Activated CD8-positive, alpha-beta memory T cell treated with anti-CD3 and anti-CD28 coated beads, Interleukin-2, amount 50 U/mL, for 4 hours (primary cell): Measurements from ENCODE around the gene VWF.

Experiments used
- DNase-seq: peaks from one replicate; pipeline ENCODE4 v3.0.0-alpha.2; 2020

The VWF gene

GRCh38 chr12:6099316-6099715 lies 25.2 kb downstream of the VWF start:
- no peak for DNase-seq

DNA sequence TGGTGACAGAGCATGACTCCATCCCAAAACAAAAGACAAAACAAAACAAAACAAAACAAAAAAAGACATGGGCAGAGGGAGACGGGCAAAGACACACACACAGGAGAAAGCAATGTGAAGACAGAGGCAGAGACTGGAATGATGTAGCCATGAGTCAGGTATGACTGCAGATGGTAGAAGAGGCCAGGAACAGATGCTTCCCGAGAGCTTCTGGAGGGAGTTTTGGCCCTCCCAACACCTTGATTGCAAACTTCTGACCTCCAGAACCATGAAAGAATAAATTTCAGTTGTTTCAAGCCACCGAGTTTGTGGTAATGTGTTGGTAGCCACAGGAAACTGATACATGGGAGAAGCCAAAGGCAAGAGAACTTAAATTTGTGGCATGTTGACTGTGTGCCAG lies 27.1 kb downstream of the VWF start:
- no peak for DNase-seq

DNA sequence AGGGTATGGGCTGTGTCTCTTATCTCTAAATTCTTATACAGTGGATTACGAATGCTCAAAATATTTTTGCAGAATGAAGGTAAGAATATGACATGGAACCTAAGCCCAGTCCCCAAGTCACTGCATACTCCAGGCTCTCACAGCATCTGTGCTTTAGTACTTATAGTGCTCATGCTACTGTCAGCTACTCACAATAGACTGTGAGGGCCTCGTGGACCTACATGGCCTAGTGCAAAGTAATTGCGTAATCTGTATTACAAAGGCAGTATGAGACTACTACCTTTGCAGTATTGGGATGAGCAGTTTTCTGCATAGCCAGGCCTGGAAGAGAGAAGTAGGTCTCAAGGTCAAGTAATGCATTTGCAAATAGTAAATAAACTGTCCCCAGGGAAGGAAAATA lies 27.9 kb downstream of the VWF start:
- no peak for DNase-seq

DNA sequence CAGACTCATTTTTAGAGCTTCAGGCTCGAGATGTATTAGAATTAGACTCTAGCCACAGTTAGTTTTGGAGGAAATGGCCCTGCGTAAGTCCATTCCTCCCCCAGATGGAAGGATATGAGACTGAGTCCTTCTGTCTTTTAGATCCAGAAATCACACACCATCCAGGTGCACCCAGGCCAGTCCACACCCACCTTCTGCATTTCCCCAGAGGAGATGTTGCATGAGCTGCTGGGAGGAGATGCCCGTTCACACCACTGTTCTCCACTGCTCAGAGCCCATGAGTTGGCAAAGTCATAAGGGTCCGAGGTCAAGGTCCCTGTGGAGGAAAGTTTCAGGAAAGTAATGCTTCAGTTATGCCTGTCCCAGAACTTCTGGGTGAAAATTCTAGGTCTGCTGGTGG lies 29.2 kb downstream of the VWF start:
- no peak for DNase-seq

GRCh38 chr12:6093764-6094163 lies 30.7 kb downstream of the VWF start:
- DNase-seq, result no peak

DNA sequence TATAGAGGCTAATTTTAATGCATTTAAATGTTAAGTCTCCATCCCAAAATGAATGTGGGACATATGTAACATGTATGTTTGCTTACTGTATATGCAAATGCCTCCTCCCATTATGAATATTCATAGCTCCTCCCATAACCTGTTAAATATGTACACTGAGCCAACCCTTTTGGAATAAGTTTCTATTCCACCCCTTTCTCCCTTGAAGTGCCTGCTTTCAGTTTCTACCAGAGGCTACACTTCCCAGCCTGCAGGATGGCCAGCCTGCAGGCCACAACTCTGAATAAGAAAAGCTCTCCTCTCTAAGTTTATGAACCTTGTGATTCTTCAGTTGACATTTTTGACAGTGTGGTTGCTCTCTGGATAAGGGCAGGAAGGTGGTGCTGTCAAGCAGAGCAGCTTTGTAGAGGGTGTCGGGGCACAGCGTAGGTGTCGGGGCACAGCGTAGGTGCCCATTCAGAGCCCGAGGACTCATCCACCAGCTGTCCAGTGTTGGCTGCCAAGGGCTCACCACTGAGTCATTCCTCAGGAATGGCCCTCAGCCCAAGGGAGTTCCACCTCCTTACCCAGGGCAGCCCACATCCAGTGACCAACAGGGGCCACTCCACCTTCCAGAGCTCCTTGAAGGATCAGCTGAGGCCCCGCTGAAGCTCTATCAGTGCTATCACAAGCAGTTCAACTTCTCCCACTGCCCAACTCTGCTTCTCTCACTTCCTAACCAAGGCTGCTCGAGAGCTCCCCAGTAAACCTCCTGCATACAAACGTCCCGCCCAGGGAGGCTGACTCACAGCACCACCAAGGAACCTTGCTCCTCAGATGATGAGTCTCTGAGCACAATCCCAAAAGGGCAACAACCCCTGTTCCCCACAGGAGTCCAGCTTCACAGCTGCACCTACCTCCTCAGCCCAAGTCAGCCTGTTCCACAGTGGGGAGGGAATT lies 31.4 kb downstream of the VWF start:
- DNase-seq, result no peak

- DNase-seq, result no peak
These were observed 32.5 kb downstream of the VWF start for GRCh38 chr12:6091786-6092566.

DNA sequence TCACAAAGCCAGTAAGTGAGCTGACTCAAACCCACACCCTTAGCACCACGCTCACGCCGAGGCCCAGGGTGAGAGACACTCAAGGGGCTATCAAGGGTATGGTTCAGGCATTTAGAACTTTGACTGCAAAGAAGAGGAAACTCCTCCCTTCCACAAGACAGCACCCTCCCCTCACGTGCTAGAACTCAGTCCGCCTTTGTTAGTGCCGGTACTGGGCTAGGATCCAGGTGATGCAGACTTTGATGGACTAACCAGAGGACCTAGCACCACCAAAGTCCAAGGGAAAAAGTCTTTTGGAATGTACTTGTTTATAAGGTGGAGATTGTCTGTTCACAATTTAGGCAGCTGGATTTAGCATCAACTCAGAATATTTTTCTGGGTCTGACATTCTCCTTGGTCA lies 33.7 kb downstream of the VWF start:
- no peak for DNase-seq

DNA sequence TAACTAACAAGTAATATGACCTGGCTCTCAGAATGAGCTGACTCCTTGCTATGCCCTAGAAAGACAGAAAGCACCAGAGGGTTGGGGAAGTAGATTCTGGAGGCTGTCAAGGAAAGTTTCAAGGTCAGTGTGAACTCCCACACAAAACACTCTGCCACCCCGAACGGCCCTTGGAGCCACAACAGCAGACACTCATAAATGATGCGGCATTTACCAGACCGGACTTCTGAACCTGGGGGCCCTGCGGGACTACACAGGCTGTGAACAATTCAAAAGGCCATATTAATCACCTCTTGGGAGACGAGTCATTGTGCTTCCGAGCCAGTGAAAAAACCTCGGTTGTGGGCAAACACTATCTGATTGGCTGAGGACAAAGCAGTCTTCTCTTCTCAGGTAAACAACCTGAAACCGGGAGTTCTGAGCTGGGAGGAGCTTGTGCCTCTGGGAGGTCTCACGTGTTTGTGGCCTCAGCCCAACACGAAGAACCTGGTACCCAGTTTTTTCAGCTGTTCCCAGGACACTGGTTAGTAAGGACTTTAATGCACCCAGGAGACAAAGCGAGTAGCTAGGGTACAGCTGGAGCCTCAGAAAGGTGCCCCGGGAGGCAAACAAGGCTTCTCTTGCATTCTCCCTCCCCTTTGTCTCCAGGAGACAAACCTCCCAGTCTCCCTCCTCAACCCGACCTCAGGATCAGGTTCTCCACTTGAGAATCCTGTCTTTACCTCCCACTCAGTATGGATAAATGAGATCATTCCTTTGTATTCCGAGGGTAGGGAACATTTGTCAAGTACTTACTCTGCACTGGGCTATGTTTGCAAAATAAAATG lies 35.3 kb downstream of the VWF start:
- DNase-seq, result no peak

DNA sequence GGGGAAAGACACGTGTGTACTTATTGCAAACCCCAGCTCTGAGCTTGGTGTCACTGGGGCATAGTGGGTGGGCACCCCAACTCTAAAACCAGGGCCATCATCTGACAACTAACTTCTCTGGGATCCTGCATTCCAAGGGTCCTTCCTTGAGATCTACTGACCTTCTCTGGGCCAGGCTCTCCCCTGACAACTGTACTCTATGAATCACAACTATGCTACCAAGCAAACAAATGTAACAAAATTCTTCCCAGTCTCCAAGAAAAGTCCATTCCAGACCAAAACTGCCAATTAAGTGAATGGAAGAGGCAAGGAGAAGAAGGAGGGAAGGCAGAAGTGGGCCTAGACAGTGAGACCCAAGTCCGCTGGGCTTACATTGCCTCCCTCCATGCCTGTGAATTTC lies 38.2 kb downstream of the VWF start:
- no peak for DNase-seq

GRCh38 chr12:6085841-6086240 lies 38.6 kb downstream of the VWF start:
- DNase-seq, result no peak

GRCh38 chr12:6084969-6085450 lies 39.5 kb downstream of the VWF start:
- DNase-seq, result no peak

- DNase-seq, result no peak
These were observed 40.1 kb downstream of the VWF start for GRCh38 chr12:6084261-6084968.

- DNase-seq, result no peak
These were observed 40.9 kb downstream of the VWF start for GRCh38 chr12:6083601-6084000.

- no peak for DNase-seq
These were observed 41.9 kb downstream of the VWF start for GRCh38 chr12:6082613-6083012.

- DNase-seq, result no peak
These were observed 44.1 kb downstream of the VWF start for GRCh38 chr12:6080149-6081045.

DNA sequence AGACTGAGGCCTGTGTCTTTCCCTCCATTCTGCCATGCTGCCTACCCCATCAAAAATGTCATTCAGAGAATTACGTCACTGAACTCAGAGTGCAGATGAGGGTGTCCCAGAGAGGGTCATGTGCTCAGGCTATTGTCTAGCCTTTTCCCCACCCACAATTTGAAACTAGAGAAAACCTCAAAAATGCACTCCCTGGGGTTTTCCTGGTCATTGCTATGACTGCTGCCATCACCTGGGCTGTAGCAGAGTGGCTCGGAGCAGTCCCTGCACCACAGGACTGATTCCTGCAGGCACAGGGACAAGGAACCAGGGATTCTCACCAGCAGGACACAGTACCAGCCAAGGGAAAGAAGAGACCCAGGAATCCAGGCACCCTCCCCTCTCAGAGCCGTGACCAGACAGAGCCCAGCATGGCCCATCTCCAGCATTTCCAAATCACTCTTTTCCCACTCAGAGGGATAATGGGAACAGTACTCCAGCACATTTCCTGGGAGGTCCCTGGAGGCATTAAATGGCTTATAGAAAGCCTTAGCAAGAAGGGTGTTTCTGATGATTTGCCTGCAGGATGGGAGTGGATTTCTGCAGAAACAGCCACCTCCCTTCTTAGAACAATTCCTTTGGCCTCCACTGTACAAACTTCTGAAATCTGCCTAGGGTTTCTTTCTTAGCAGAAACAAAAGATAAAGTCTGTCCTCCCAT lies 45.9 kb downstream of the VWF start:
- no peak for DNase-seq

- no peak for DNase-seq
These were observed 46.8 kb downstream of the VWF start for GRCh38 chr12:6077692-6078083.

DNA sequence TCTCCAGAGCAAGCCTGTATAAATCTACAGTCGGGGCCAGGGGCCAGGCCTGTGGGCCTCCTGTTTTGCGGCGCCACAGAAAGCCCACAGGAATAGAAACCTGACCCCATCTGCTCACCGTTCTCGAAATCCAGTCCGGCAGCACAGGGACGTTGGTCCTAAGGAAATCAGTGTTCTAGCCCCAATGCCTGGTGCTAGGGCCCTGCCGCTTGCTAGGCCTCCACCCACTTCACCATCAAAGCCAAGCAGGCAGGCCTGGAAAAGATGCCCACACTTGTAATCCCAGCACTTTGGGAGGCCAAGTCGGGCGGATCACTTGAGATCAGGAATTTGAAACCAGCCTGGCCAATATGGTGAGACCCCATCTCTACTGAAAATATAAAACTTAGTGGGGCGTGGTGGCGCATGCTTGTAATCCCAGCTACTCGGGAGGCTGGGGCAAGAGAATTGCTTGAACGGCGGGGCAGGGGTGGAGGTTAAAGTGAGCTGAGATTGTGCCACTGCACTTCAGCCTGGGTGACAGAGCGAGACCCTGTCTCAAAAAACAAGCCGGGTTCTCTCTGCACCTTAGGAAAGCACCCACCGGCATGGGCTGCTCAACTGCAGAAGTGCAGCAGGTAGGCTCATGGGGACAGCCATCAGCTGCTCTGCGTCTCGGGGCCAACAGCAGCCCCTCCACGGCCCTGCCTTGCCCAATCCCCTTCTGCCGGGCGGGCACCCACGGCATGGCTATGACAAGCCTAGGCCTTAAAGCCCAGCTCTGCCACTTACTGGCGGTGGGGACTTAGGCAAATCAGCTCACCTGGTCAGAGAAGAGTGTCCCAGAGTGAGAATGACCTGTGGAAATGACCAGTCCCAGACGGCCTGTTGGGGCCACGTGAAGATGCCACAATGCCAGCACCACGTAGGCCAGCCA lies 47.4 kb downstream of the VWF start:
- DNase-seq, result no peak

DNA sequence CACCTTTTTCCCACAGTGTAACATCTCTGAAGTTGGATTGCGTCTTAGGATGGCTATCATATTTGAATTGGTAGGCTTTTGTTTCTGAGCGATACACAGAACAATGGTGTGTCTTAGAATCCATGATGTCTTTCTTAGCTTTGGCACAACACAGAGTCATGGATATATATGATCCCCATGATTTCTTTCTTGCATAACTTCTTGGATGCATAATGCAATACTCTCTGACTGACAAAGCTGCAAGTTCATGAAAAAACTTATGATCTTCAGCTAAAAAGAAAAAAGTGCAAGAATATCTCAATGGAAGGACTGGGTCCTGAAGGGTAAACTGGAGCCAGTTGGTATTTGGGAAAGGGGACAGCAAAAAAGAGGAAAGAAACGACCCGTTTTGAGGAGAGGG lies 48.1 kb downstream of the VWF start:
- DNase-seq, result no peak
